A673 (cell line): Measurements from ENCODE around the gene WDR45B.

ENCODE experiments used
- EZH2 ChIP-seq: fragments of 200-600 bp; sonication (generic); IDR thresholded peaks from 2 replicates; pipeline ENCODE4 v1.6.1; 2017; ENCODE audit warnings: borderline replicate concordance, low read depth, mild to moderate bottlenecking, mixed read lengths, antibody characterized with exemption, low read length; ENCODE audit not compliant: poor library complexity, severe bottlenecking
- TF ChIP-seq, protein P1 (sequence below): fragments of 300-800, 200-600 bp; sonication (generic); conservative IDR thresholded peaks from 2 replicates; pipeline ENCODE4 v1.5.1; 2017; ENCODE audit warnings: low read depth, mild to moderate bottlenecking, antibody characterized with exemption, low read length, moderate library complexity, mixed read lengths

DNA sequence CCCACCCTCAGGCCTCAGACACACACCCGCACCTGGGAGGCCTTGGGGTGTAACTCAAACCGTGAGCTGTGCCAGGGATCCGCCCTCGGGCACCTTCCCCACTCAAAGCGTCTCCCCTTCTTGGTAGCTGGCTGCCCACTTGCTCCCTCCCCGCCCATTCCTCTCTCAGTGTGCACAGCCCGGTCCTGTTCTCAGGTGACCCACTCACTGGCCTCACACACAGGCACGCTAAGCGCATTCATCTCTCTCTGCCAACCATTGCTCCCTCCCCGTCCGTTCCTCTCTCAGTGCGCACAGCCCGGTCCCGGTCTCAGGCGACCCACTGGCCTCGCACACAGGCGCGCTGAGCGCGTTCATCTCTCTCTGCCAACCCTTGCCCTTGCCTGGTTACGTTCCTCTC lies 20.8 kb downstream of the WDR45B start:
- TF ChIP-seq, protein P1, sequence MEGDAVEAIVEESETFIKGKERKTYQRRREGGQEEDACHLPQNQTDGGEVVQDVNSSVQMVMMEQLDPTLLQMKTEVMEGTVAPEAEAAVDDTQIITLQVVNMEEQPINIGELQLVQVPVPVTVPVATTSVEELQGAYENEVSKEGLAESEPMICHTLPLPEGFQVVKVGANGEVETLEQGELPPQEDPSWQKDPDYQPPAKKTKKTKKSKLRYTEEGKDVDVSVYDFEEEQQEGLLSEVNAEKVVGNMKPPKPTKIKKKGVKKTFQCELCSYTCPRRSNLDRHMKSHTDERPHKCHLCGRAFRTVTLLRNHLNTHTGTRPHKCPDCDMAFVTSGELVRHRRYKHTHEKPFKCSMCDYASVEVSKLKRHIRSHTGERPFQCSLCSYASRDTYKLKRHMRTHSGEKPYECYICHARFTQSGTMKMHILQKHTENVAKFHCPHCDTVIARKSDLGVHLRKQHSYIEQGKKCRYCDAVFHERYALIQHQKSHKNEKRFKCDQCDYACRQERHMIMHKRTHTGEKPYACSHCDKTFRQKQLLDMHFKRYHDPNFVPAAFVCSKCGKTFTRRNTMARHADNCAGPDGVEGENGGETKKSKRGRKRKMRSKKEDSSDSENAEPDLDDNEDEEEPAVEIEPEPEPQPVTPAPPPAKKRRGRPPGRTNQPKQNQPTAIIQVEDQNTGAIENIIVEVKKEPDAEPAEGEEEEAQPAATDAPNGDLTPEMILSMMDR, result no peak
- TF ChIP-seq EZH2, result no peak
